CD4-positive, alpha-beta T cell treated with Interleukin-15 for 1 hour (primary cell): Measurements from ENCODE around the gene TM9SF3.
"Not testable (repeated sequence)": the region's sequence is repeated elsewhere in the genome, so short reads cannot be mapped to it uniquely, and the experiment has no call there.

Source experiments
- DNase-seq: peaks from one replicate; pipeline ENCODE4 v3.0.0-alpha.2; 2020

TM9SF3 gene

DNA sequence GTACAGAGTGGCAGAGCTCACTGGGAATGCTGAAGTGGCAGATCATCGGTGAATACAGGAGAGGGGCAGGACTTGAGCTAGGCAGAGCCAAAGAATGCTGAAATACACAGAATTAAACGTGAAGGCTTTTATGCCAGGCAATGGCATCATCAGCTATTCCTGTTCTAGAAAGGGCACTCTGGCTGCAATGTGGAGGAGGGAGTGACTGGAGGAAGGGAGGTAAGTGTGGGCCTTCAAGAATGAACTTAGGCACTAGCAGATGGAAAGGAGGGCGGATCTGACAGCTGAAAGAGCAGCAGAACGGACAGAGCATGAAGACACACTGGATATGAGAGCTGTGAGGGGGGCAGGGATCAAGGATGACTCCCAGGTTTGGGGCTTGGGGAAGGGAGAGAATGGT, 12.0 kb upstream of the TM9SF3 start:
- no peak for DNase-seq

DNA sequence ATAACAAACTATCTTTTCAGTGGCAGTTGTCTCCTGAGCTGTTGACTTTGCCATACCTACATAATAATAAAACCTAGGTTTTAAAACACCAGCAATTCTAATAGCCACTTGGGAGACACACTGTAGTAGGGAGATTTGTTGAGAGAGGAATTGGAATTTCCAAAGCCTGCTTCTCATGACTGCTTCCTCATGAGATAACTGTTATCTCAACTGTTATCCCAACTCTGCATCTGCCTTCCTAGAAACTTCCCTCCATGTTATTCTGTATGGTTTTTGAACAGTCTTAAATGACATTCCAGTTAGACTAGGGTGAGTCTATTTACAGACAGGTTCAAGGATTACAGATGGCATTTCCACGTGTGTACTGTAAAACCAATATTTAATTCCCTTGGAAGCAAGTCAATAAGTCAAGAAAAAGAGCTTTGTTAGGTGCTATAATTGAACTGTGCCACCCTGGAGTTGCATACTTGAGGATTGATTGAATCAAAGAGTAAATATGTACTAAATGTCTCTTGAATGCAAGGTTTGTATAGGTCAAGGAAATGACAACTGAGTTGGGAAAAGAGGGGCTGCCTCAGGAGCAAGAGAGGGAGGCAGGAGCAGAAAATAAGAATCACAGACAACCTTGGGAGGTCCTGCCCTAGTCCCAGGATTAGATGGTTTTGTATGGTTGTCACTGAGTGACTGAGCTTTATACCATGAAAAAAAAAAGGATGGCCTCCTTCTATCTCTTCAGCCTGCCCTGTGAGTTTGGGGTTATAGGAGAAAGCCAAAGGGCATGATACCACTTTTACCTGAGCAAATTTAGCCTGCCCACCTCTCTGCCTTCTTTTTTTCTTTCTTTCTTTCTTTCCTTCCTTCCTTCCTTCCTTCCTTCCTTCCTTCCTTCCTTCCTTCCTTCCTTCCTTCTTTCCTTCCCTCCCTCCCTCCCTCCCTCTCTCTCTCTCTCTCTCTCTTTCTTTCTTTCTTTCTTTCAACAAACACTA, 9.9 kb upstream of the TM9SF3 start:
- no peak for DNase-seq

DNA sequence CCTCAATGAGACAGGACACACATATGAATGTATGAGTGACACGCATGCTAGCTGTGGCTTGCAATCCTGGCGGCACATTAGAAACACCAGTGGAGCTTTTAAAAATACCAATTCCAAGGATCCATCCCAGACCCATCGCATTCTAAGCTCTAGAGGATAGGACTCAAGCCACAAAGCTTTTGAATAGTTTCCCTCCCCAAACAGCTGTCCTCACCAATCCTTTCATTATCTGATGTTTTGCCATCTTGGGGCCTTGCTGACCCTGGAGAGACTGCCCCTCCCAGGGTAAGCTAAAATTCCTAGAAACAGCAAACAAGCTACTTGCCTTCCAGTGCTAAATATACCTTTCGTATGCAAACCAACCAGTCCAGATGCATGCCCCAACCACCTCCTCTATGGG, 8.9 kb upstream of the TM9SF3 start:
- no peak for DNase-seq

DNA sequence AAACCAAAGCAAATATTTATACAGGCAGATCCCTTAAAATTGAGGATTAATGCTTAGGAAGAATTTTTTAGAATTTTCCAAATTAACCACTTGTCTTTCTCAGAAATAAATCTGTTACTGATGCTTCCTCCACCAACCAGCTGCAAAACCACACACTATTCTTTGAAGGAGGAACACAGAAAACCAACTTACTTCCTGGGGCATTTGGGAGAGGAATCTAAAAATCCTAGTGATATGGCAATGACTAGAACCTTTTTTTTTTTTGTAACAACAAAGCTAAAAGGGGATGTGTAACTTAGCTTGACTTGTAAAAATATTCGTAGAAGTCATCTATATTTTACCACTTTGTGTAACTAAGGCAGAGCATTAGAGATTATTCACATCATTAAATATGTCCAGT, 5.1 kb upstream of the TM9SF3 start:
- DNase-seq, result no peak

DNA sequence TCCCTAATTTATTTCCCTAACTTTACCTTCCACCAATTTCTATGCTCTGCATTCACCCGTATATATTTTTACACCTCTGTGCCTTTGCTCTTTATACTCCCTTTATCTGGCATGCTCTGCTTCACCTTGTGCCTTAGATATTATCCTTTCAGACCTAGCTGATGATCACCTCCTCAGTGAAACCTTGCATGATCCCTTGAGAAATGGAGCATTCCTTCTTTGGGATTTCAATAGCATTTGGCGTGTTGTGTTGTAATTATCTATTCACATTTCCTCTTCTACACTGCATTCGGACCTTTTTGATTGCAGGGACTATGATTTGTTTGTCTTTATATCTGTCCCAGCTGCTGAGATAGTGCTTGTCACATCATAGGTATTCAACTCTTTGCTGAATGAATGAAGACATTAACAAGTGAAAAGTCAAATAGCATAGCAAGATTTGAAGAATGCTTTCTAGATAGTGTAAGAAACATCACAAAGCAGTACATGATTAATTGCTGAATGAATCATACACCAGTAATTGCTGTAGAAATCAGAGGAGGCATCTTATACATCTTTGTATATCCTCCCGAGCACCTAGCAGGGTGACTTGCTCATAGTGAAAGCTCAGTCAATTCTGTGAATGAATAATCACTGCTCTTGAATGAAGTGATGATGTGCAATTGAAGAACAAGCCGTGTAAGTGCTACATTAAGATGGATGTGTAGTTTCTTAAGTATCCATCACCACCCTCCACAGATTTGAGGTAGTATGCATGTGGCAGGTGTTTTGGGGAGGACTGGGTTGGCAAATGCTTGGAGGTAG, 2.0 kb upstream of the TM9SF3 start:
- DNase-seq, result no peak

DNA sequence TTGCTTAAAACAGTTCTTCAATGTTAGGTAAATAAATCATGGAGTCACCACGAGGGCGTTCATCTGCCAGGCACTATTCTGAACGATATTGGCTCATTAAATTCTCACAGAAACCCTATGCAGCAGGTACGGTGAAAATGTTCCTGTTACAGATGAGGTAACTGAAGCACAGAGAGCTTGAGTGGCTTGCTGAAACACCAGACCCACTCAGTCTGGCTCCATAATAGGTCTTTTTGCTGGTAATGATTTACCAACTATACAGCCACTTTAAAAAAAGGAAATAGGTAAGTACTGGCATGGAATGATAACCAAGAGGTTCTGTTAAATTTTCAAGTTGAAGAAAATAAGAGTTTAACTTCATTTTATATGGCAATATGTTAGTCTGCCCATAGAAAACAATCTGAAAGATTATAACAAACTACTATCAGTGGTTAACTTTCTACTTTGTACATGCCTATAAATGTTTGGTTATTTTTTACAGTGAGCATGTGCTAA, 1.3 kb upstream of the TM9SF3 start:
- no peak for DNase-seq

DNA sequence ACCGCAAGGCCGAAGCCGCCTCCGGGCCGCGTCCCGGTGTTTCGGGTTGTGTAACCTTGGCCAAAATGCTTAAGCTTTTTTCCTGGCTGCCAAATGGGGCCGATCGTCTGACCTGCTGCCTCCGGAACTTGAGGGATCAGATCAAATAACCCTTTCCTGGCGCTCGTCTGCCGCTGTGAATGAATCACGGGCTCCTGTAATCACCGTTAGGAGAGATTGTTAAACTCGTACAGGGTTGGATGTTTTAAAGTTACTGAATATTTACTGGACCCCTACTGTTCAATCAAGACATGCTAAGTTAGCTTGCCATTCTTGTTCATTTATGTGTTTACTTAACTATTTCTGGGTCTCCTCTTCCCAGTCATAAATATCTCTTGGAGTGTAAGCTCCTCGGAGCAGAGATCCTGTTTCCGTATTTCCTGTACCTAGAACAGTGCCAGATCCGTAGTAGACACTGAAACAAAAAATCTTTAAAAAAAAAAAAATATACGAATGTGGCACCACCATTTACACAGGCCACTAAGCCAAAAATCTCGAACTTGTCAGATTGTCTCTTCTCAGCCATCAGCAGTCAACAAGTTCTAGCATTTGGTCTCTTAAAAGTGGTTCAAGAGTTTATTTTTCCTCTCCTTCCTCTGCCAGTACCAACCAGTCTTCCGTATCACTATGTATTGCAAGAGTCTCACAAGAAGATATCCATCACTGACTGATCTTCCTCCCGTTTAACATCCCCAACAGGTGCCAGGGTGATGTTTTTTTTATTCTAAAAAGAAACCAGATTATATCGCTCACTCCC, 650 bp upstream of the TM9SF3 start:
- no peak for DNase-seq

DNA sequence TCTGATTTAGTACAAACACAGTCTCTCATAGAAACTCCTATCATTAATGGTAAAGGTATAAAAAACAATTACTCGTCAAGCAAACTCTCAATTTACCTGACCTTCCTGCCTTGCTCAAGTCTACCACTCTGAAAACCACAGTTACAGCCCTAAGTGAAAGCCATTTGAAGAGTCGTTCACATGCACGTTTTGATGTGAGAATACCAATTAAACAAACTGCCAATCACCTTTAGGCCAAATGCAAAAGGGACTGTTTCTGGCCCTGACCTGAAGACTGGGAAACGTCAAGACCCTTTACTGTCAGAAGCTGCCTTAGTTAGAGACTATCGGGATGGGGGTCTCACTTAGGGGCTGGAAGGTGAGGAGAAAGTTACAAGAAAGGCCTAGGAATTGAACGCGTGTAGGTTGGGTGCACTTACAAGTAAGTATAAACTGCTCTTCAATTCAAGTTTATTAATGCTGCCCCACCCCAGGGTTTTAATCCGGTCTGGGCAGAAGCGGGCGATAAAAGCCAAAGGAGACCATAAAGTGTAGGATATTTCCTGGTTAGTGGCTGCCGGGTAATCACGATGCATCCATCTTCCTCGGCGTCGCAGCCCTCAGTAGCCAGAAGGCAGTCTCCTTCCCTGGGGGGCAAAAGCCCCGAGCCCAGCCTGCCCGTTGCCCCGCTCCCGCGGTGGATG, 935 bp downstream of the TM9SF3 start:
- DNase-seq, result no peak

DNA sequence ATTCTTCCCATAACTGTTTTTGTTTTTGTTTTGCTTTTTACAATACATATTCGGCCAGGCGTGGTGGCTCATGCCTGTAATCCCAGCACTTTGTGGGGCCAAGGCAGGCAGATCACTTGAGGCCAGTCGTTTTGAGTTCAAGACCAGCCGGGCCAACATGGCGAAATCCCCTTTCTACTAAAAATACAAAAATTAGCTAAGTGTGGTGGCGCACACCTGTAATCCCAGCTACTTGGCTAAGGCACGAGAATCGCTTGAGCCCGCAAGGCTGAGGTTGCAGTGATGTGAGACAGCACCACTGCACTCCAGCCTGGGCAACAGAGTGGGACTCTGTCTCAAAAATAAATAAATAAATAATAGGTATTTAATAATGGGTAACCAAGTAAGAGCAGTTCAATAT, 2.3 kb downstream of the TM9SF3 start:
- no peak for DNase-seq

DNA sequence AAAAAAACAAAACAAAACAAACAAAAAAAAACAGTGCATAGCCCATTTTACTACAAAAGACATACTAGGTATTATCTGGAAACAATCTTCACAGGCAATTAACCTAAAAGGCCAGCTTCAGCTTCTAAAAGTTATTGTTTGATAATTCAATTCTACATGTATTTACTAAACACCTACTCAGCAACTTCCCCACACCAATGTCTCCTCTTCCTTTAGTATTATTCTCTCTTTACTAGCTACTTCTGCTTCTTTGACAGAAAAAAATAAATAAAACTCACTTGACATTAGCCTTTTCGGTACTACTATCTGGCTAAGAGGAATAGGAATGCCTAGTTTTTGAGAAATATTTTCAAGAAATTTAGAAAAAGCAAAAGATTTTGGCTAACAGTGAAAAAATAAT, 2.8 kb downstream of the TM9SF3 start:
- no peak for DNase-seq

DNA sequence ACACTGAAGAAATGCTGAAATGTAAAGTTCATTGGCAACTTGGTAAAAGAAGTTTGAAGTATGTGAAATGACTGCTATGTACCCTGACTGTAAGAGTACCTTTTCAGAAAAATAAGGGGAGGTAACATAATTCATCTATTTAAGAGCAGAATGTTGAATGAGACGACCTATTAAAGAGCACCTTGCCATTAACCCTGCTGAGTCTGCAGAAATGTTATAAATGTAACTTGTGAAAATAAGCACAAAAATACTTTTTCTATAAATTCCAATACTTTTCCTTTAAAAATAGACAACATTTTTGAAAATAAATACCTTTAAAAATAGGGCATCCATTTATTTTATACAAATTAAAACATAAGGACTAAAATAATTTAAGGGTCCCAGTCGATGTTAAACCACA, 7.7 kb downstream of the TM9SF3 start:
- no peak for DNase-seq

DNA sequence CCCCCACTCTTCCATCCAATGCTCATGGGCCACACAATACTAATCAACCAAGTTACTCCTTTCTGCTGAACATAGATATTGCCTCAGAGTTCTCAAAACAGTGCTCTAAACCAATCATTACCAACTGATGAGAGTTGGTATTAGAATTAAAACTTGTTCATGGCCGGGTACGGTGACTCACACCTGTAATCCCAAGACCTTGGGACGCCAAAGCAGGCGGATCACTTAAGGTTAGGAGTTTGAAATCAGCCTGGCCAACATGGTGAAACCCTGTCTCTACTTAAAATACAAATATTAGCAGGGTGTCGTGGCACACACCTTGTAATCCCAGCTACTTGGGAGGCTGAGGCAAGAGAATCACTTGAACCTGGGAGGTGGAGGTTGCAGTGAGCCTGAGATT, 8.2 kb downstream of the TM9SF3 start:
- no peak for DNase-seq

DNA sequence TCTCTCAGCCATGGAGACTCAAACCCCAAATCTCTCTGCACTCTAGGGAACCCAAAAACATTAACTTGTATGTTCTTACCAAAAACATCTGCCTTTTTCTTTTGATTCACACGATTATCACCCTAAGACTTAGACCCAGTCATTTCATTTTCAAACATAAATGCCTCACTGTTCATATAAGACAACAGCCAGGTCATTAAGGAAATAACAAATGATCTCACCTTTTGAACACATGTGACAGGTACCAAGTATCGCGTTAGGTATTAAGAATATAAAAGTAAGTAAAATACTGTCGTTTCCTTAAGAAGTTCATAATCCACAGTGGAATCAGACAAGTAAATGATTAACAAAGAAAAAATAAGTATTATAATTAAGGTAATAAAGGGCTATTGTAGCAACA, 8.8 kb downstream of the TM9SF3 start:
- DNase-seq, result no peak

DNA sequence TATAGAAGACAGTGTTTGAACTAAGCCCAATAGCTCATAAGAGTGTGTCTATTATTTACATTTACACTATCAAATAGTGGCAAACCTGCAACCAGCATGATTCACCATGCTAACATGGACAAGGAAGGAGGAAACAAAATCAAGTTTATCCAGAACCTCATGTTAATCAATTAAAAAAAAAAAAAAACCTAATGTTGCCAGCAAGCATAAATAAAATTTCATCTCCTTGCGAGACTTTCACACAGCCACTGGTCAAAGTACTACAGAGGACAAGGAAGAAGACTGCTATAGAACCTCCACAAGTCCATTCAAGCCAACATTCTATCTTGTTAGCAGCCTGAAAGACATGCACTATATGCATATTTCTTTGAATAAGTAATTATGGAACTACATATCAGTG, 9.7 kb downstream of the TM9SF3 start:
- DNase-seq, result no peak

DNA sequence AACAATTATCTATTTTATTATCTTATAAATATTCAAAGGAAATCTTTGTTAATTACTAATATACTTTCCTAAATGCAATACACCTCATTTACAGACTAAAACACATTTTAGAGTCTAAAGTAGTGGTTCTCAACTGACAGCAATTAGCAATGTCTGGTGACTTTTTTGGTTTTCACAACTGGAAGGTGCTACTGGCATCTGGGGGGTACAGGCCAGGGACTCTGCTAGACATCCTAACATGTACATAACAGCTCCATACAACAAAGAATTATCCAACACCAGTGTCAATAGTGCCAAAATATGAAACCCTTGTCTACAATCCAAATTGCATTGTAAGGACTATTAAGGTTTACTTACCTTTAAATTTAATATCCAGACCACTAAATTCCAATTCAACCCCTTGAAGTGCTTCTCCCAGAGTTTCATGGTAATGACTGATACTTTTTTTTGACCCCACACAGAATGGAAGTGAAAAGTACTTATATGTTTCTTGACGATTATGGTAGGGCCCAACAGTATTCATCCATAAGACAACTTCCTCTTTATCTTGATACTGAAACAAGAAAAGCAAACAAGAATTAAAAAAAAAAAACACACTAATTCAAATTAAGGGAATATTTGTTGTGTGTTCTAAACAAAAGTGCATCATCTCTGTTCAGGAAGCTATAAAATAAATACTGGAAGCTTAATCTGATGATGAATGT, 10.4 kb downstream of the TM9SF3 start:
- no peak for DNase-seq

DNA sequence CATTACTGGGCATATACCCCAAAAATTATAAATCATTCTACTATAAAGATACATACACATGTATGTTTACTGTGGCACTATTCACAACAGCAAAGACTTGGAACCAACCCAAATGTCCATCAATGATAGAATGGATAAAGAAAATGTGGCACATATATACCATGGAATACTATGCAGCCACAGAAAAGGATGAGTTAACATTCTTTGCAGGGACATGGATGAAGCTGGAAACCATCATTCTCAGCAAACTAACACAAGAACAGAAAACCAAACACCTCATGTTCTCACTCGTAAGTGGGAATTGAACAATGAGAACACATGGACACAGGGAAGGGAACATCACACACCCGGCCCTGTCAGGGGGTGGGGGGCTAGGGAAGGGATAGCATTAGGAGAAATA, 12.2 kb downstream of the TM9SF3 start:
- not testable (repeated sequence) for DNase-seq

DNA sequence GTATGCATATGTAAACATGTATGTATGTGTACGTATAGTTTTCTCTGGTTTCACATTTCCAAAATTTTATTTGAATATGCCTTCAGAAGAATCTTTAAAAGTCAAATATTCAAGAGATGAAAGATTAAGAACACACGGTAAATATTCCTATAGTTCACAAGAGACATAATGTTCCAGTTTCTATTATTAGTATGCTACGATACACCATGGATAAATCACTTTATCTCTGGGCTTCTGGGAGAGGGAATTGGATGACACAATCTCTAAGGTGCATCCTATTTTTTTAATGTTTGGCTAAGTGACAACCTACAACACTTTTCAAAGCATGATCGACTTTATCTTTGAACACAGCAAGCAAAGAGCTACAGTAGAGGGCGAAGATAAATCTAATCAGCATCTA, 13.8 kb downstream of the TM9SF3 start:
- DNase-seq, result no peak

DNA sequence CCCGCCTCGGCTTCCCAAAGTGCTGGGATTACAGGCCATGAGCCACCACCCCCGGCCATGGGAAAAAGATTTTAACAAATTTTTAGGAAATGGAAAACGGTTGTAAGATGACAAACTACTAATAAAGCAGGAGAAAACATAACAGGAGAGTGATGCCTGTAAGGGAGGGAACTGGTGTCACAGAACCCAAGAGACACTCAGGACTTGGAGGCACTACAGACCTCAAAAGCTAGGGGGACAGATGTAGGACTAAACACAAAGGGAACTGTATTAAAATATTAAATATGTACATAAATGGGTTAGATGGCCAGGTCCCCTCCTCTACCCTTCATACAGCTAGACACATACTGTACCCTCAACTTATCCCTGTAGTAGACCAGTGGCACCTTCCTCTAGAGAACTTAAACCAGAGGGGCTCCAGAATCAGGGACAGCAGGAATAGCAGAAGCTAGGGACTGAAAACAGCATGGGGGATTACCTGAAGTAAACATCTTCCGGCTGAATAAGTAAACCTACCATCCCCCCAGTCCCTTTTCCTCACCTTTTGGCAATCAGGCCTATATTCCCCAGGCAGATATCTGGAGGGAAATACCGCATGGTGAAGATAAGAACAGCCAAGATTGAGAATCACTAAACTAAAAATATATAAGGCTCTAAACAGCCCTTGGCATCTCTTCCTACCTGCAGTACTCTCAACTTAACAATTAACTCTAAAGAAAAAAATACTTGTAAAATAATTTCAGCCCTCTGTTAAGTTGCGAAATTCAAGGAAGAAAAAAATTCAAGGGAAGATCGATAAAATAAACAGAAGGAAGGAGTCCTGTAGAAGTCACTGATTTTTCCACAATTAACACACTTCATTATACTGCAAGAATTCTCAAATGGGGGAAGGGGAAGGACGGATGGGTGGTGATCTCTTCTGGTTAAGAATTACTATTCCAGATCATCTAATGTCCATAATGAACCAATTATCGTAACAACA, 15.5 kb downstream of the TM9SF3 start:
- DNase-seq, result no peak

DNA sequence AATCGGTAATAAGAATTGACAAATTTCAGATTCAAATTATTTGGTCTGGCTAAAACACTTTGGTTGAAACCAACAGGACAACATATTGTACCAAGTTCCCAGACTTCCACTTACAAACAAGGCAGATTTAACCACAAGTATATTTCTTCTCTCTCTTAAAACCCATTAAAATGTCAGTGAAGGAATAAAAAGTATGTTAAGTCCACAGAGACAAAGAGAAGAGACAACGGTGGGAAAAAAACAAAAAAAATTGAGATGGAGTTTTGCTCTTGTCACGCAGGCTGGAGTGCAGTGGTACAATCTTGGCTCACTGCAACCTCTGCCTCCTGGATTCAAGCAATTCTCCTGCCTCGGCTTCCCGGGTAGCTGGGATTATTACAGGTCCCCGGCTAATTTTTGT, 16.3 kb downstream of the TM9SF3 start:
- DNase-seq, result no peak

DNA sequence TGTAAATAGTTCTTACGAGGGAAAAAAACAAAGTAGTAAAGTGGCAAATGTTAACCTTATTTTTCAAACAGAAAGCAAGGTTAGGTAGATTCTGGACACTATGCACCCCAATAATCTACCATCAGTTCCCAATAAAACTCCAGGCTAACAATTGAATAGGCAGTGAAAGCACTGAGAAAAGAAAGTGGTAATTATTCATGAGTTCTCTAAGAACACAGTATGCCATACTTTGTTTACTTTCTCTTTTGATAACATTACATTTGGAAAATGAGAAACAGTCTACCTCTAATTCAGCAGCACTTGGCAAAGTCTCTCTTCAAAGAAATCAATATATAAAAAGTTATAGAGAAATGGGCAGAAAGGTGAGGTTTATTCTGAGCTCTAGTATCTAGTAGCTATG, 18.4 kb downstream of the TM9SF3 start:
- no peak for DNase-seq

DNA sequence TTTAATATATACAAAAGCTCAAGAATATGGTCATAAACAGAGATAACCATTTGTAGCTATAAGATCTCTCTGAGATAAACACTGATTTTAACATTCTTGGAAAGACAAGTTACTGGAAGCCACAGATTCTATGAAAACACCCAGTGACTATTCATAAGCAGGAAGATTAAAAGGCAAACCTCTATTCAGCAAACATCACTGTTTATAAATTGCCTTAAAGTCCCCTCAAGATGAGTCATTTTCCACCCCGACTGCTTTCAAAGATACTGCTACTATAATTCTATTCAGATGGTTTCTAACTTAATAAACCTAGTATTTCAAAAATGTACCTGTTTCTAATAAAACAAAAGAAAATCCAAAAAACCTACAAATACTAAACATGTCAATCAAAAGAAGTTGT, 21.0 kb downstream of the TM9SF3 start:
- DNase-seq, result no peak
